ENCODE results near the gene LTC4S. TPM values are rescaled to one million over a fixed set of nuclear protein-coding genes. Genes with fewer than 3 reads are reported as not detected.
"Not testable (repeated sequence)": the region's sequence is repeated elsewhere in the genome, so short reads cannot be mapped to it uniquely, and the experiment has no call there.

The LTC4S gene, protein sequence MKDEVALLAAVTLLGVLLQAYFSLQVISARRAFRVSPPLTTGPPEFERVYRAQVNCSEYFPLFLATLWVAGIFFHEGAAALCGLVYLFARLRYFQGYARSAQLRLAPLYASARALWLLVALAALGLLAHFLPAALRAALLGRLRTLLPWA
- total RNA-seq (2014; rRNA removed; shearing (Covaris generic)) (1.2 and 10.1 TPM in 2 replicates), polyA plus RNA-seq (2016; fragmentation: Nextera tagmentation; extraction: Ambion mirVana) (4.0 and 5.8 TPM in 2 replicates)
- long read RNA-seq, partial matches to known transcripts = 0 of 2 reads
- long read RNA-seq, other reads (novel, unspliced or antisense) = 1 of 2 reads

DNA sequence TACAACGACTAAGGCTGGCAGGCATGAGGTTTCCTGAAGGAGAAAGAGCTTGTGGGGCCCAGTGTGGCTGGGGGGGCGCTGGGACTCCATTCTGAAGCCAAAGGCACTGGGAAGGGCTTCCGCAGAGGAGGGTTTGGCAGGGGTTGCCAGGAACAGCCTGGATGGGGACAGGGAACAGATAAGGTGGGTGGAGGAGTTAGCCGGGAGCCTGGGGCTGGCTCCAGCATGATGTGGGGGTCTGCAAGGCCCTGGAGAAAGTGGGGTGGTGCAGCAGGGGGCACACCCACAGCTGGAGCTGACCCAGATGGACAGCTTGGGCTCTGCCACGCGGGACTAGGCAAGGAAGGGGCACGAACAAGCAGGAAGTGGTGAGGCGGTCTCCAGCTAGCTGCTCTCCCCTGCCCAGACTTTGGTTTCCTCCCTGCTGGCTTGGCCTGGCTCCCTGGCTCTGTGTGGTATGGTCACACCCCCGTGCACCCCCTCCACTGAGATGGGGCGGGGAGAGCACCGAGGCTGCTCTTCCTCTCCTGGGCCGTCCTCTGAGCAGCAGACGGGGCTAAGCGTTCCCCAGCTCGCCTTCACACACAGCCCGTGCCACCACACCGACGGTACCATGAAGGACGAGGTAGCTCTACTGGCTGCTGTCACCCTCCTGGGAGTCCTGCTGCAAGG lies at the start of gene LTC4S:
LTC4S (plus strand) TSS at position 519 of the 672 bp plus-strand sequence; CDS start at position 614, 95 bp downstream.
- TF ChIP-seq POLR2AphosphoS5 (IDR thresholded peaks at IDR 0.05; ENCODE audit: low read depth) (no peak), STAT1 (IDR thresholded peaks at IDR 0.05; ENCODE audit: unreplicated experiment) (no peak), EZH2 (IDR thresholded peaks at IDR 0.05; ENCODE audit: low read depth, unreplicated experiment) (no peak)
- TF ChIP-seq, protein P1, sequence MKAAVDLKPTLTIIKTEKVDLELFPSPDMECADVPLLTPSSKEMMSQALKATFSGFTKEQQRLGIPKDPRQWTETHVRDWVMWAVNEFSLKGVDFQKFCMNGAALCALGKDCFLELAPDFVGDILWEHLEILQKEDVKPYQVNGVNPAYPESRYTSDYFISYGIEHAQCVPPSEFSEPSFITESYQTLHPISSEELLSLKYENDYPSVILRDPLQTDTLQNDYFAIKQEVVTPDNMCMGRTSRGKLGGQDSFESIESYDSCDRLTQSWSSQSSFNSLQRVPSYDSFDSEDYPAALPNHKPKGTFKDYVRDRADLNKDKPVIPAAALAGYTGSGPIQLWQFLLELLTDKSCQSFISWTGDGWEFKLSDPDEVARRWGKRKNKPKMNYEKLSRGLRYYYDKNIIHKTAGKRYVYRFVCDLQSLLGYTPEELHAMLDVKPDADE (IDR thresholded peaks at IDR 0.05) = no peak
- DNase-seq (ENCODE audit: low spot score) = no peak
- Mint-ChIP-seq H3K27ac (no peak within 1 kb of the TSS), H3K36me3 (ENCODE audit: low read depth) (peaks cover 18% of the 10 kb centered on the region), H3K4me3 (peak within 1 kb of the TSS; percentile 75), H3K9me3 (peaks cover 4% of the 10 kb centered on the region; the same call in 2 of the 3 replicates), H3K4me1 (peaks cover 13% of the 10 kb centered on the region; the same call in 2 of the 3 replicates), H3K27me3 (ENCODE audit: insufficient read depth, low read depth, poor library complexity) (peaks cover 12% of the 10 kb centered on the region)
- Histone ChIP-seq H3K9me2 (ENCODE audit: insufficient read depth) (no peaks in the 10 kb centered on the region), H3F3A (replicated peaks; ENCODE audit: low read depth) (peaks cover 10% of the 10 kb centered on the region), H3K27ac (ENCODE audit: low read depth) (no peak within 1 kb of the TSS), H3K36me3 (ENCODE audit: insufficient read depth) (no peaks in the 10 kb centered on the region; the same call in 1 of the 2 replicates), H3K27me3 (ENCODE audit: insufficient read depth) (no peaks in the 10 kb centered on the region), H4K20me1 (replicated peaks; ENCODE audit: insufficient read depth) (no peaks in the 10 kb centered on the region; the same call in 1 of the 2 replicates), H2AFZ (no peak within 1 kb of the TSS), H3K4me1 (ENCODE audit: insufficient read depth) (peaks cover 11% of the 10 kb centered on the region; the same call in 1 of the 2 replicates), H3K4me3 (peak within 1 kb of the TSS; percentile 84), H3K4me2 (peak within 1 kb of the TSS; percentile 89), H3K79me2 (replicated peaks; ENCODE audit: insufficient read depth) (no peaks in the 10 kb centered on the region)
- ATAC-seq = no peak

DNA sequence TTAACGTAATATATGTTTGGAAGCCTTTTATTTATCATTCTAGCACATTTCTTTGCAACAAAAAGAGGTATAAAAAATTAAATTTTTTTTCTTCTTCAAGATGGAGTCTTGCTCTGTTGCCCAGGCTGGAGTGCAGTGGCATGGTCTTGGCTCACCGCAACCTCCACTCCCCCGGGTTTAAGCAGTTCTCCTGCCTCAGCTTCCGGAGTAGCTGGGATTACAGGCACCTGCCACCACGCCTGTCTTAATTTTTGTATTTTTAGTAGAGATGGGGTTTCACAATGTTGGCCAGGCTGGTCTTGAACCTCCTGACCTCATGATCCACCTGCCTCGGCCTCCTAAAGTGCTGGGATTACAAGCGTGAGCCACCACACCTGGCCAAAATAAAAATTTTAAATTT lies 49.7 kb upstream of the LTC4S start:
- H3K9me3 Mint-ChIP-seq; H3K36me3 ChIP-seq (ENCODE audit: insufficient read depth); H3K27me3 Mint-ChIP-seq (ENCODE audit: insufficient read depth, low read depth, poor library complexity); H3K27me3 ChIP-seq (ENCODE audit: insufficient read depth); ATAC-seq; H3K4me1 Mint-ChIP-seq; H2AFZ ChIP-seq; DNase-seq (ENCODE audit: low spot score); H3K27ac Mint-ChIP-seq; H3K4me1 ChIP-seq (ENCODE audit: insufficient read depth); H3K4me2 ChIP-seq; H3K4me3 Mint-ChIP-seq; H3K4me3 ChIP-seq; H3F3A ChIP-seq (replicated peaks; ENCODE audit: low read depth); H3K9me2 ChIP-seq (ENCODE audit: insufficient read depth): not testable (repeated sequence)
- H3K36me3 Mint-ChIP-seq (ENCODE audit: low read depth) = peaks cover 31% of the 10 kb centered on the region
- Histone ChIP-seq H4K20me1 (replicated peaks; ENCODE audit: insufficient read depth) (peaks cover 51% of the 10 kb centered on the region), H3K79me2 (replicated peaks; ENCODE audit: insufficient read depth) (peaks cover 100% of the 10 kb centered on the region), H3K27ac (ENCODE audit: low read depth) (peak overlapping the region; percentile 39; the same call in 1 of the 2 replicates)

DNA sequence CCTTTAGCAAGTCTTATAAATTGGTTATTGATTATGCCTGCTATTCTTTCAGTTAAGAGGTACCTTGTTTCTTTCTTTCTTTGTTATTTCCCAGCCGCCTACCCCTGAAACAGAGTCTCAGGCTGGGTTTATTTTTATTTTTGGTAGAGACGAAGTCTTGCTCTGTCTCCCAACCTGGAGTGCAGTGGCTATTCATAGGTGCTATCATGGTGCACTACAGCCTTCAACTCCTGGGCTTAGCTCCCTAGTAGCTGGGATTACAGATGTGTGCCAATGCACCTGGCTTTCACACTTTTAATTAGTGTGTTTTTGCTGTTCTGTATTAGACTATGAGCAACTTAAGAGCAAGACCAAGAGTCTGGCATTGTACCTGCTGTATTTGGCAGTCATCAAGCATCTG lies 46.9 kb upstream of the LTC4S start:
- H3F3A ChIP-seq (replicated peaks; ENCODE audit: low read depth) = peaks cover 10% of the 10 kb centered on the region; the same call in 1 of the 2 replicates
- H3K4me1 Mint-ChIP-seq = no peaks in the 10 kb centered on the region
- no peak for ATAC-seq
- TF ChIP-seq ZNF331 (CRISPR knock-in tag; IDR thresholded peaks at IDR 0.05; ENCODE audit: low read depth) = no peak
- no peaks in the 10 kb centered on the region for H3K4me1 ChIP-seq (ENCODE audit: insufficient read depth)
- no peak overlapping the region for H2AFZ ChIP-seq
- no peak overlapping the region for H3K4me3 ChIP-seq
- DNase-seq (ENCODE audit: low spot score) = no peak
- H3K27me3 ChIP-seq (ENCODE audit: insufficient read depth) = no peaks in the 10 kb centered on the region
- H3K79me2 ChIP-seq (replicated peaks; ENCODE audit: insufficient read depth) = peaks cover 100% of the 10 kb centered on the region
- no peak overlapping the region for H3K4me3 Mint-ChIP-seq
- H3K27ac Mint-ChIP-seq = no peak overlapping the region
- H3K4me2 ChIP-seq = no peak overlapping the region
- no peaks in the 10 kb centered on the region for H3K9me2 ChIP-seq (ENCODE audit: insufficient read depth)
- peaks cover 52% of the 10 kb centered on the region for H4K20me1 ChIP-seq (replicated peaks; ENCODE audit: insufficient read depth)
- peaks cover 23% of the 10 kb centered on the region for H3K36me3 Mint-ChIP-seq (ENCODE audit: low read depth)
- H3K27me3 Mint-ChIP-seq (ENCODE audit: insufficient read depth, low read depth, poor library complexity) = no peaks in the 10 kb centered on the region
- no peak overlapping the region for H3K27ac ChIP-seq (ENCODE audit: low read depth)
- H3K9me3 Mint-ChIP-seq = no peaks in the 10 kb centered on the region; the same call in 1 of the 3 replicates
- H3K36me3 ChIP-seq (ENCODE audit: insufficient read depth) = peaks cover 3% of the 10 kb centered on the region; the same call in 1 of the 2 replicates
